Tibial nerve (tissue), 4 donors: ENCODE data around the gene SSR3. TPM values are rescaled to one million over a fixed set of nuclear protein-coding genes. Genes with fewer than 3 reads are reported as not detected.

Source experiments
- DNase-seq, 2 donors: peaks; one replicate each; pipeline ENCODE4 v3.0.0-alpha.2; 2019; ENCODE audit warnings: low spot score in 2 of 2
- H3K27ac ChIP-seq, 4 donors: fragments of 200-600 bp; sonication (generic) in 3 of 4; one replicate each; pipeline ENCODE4 v1.5.1; 2017 to 2019; ENCODE audit warnings: mild to moderate bottlenecking in 1 of 4
- H3K27me3 ChIP-seq, 2 donors: fragments of 200-600 bp; sonication (generic) in 1 of 2; one replicate each; pipeline versions ENCODE4 v1.5.1 to v1.6.0; 2017 to 2019
- H3K36me3 ChIP-seq, 3 donors: fragments of 200-600 bp; sonication (generic); one replicate each; pipeline ENCODE4 v1.5.1; 2018 to 2019
- H3K4me1 ChIP-seq, 4 donors: fragments of 200-600 bp; sonication (generic) in 3 of 4; one replicate each; pipeline ENCODE4 v1.5.1; 2017 to 2019
- H3K4me3 ChIP-seq, 4 donors: fragments of 200-600 bp; sonication (generic) in 3 of 4; one replicate each; pipeline ENCODE4 v1.5.1; 2017 to 2019; ENCODE audit warnings: mild to moderate bottlenecking in 1 of 4, moderate library complexity in 1 of 4
- H3K9me3 ChIP-seq, 4 donors: fragments of 200-600 bp; sonication (generic) in 3 of 4; one replicate each; pipeline ENCODE4 v1.5.1; 2017 to 2019
- CTCF ChIP-seq, 5 experiments: fragments of 200-600 bp in 3 of 5; fragments of 450-650 bp in 2 of 5; sonication (generic) in 3 of 5; IDR thresholded peaks; one replicate each; pipeline ENCODE4 v1.5.1; 2016 to 2019; ENCODE audit warnings: antibody characterized with exemption in 5 of 5, mild to moderate bottlenecking in 3 of 5, moderate library complexity in 2 of 5
- EP300 ChIP-seq, 2 donors: sonication (generic); formaldehyde crosslinking; IDR thresholded peaks; one replicate each; pipeline ENCODE4 v1.6.1; 2017; ENCODE audit warnings: antibody characterized with exemption in 2 of 2, mild to moderate bottlenecking in 1 of 2
- POLR2A ChIP-seq, 2 donors: fragments of 450-650 bp; IDR thresholded peaks; one replicate each; pipeline ENCODE4 v1.6.1; 2017; ENCODE audit warnings: antibody characterized with exemption in 2 of 2, mild to moderate bottlenecking in 2 of 2, moderate library complexity in 2 of 2
- WGBS, 2 donors: methylation state at CpG; one replicate each; pipeline ENCODE4 v1.1.5; 2018; 5-methylcytosine and 5-hydroxymethylcytosine counted together
- total RNA-seq, 4 donors: library from RNA; depleted of rRNA; stranded (reverse); fragments of >200 nt; gene quantifications; one replicate each; pipeline ENCODE4 v1.1.0, GENCODE V29; 2016

The SSR3 gene
- total RNA-seq, 4 donors from 2014 or later: 73.2 to 88.5 (median 79.0) TPM

GRCh38 chr3:156561533-156561932 is 6.6 kb upstream of the SSR3 start:
- 70 to 77% methylated on average over 2 of the region's 2 CpGs for WGBS, 2 donors

GRCh38 chr3:156559321-156559720 is 4.4 kb upstream of the SSR3 start:
- H3K36me3 ChIP-seq: no peaks in the 10 kb centered on the region
- no peaks in the 10 kb centered on the region for H3K9me3 ChIP-seq
- no peak overlapping the region for H3K4me3 ChIP-seq
- no peak overlapping the region for H3K27ac ChIP-seq
- 77 to 87% methylated on average over 1 of the region's 1 CpG for WGBS, 2 donors
- DNase-seq: no peak
- H3K4me1 ChIP-seq: peaks cover 0 to 5% (median 0%) of the 10 kb centered on the region in 4 donors
- no peak for TF ChIP-seq EP300 (IDR thresholded peaks at IDR 0.05)
- TF ChIP-seq POLR2A (IDR thresholded peaks at IDR 0.05): no peak
- TF ChIP-seq CTCF (IDR thresholded peaks at IDR 0.05): no peak
- no peaks in the 10 kb centered on the region for H3K27me3 ChIP-seq

More at GRCh38 chr3:156561533-156561932, 6.6 kb upstream of the SSR3 start:
- no peaks in the 10 kb centered on the region for H3K4me1 ChIP-seq
- H3K9me3 ChIP-seq: no peaks in the 10 kb centered on the region
- H3K27ac ChIP-seq: no peak overlapping the region
- DNase-seq: no peak
- no peaks in the 10 kb centered on the region for H3K36me3 ChIP-seq
- TF ChIP-seq EP300 (IDR thresholded peaks at IDR 0.05): no peak
- no peak for TF ChIP-seq POLR2A (IDR thresholded peaks at IDR 0.05)
- H3K27me3 ChIP-seq: no peaks in the 10 kb centered on the region
- H3K4me3 ChIP-seq: no peak overlapping the region

GRCh38 chr3:156558389-156558788 is 3.5 kb upstream of the SSR3 start:
- no peak overlapping the region for H3K27ac ChIP-seq
- DNase-seq: no peak
- no peaks in the 10 kb centered on the region for H3K9me3 ChIP-seq
- no peak for TF ChIP-seq CTCF (IDR thresholded peaks at IDR 0.05)
- TF ChIP-seq EP300 (IDR thresholded peaks at IDR 0.05): no peak
- TF ChIP-seq POLR2A (IDR thresholded peaks at IDR 0.05): no peak
- peaks cover 2 to 12% (median 3%) of the 10 kb centered on the region in 4 donors for H3K4me1 ChIP-seq
- no peak overlapping the region for H3K4me3 ChIP-seq
- no peaks in the 10 kb centered on the region for H3K36me3 ChIP-seq
- no peaks in the 10 kb centered on the region for H3K27me3 ChIP-seq

GRCh38 chr3:156554515-156554841 is 439 bp downstream of the SSR3 start:
- Histone ChIP-seq H3K4me3 (peak overlapping the region; percentile 71 to 97 (median 94)), H3K27me3 (no peaks in the 10 kb centered on the region), H3K27ac (peak overlapping the region; percentile 57 to 92 (median 81)), H3K9me3 (no peaks in the 10 kb centered on the region), H3K4me1 (peaks cover 6 to 51% (median 16%) of the 10 kb centered on the region in 4 donors), H3K36me3 (peaks cover 0 to 17% (median 0%) of the 10 kb centered on the region in 3 donors)
- TF ChIP-seq CTCF (IDR thresholded peaks at IDR 0.05): no peak
- TF ChIP-seq EP300 (IDR thresholded peaks at IDR 0.05): no peak
- TF ChIP-seq POLR2A (IDR thresholded peaks at IDR 0.05): no peak
- 0 to 1% methylated on average over 9 to 11 of the region's 11 CpGs for WGBS, 2 donors
- DNase-seq: no peak

- H3K9me3 ChIP-seq: no peaks in the 10 kb centered on the region
- peaks cover 6 to 58% (median 16%) of the 10 kb centered on the region in 4 donors for H3K4me1 ChIP-seq
- peak overlapping the region in 3 of 4 donors; percentile 79 to 92 (median 83) for H3K27ac ChIP-seq
- H3K4me3 ChIP-seq: peak overlapping the region; percentile 71 to 97 (median 94)
- WGBS, 2 donors: 27 to 31% methylated on average over 11 of the region's 11 CpGs
- H3K27me3 ChIP-seq: no peaks in the 10 kb centered on the region
- DNase-seq: no peak
- H3K36me3 ChIP-seq: peaks cover 0 to 20% (median 0%) of the 10 kb centered on the region in 3 donors
- TF ChIP-seq POLR2A (IDR thresholded peaks at IDR 0.05): no peak
- no peak for TF ChIP-seq CTCF (IDR thresholded peaks at IDR 0.05)
- no peak for TF ChIP-seq EP300 (IDR thresholded peaks at IDR 0.05)
These were observed 1.1 kb downstream of the SSR3 start for GRCh38 chr3:156553705-156554356.
